HFF-Myc (cell line): Measurements from ENCODE around the gene EP300.

Experiments
- DNase-seq: peaks from one replicate; pipeline ENCODE4 v3.0.0-alpha.2; 2011; ENCODE audit warnings: low read depth; ENCODE audit errors: extremely low read depth
- H3K4me3 ChIP-seq: replicated peaks from 2 replicates; pipeline ENCODE4 v1.5.1; 2011; ENCODE audit warnings: low read depth, mild to moderate bottlenecking, control low read depth, low read length
- CTCF ChIP-seq: IDR thresholded peaks from 2 replicates; pipeline ENCODE4 v1.5.1; 2012; ENCODE audit warnings: mild to moderate bottlenecking, low read depth, low read length, control low read depth; ENCODE audit errors: missing control alignments

Gene EP300

GRCh38 chr22:41204992-41205900, 112.9 kb downstream of the EP300 start, which contains the start of gene L3MBTL2:
Gene L3MBTL2 (plus strand): TSS chr22:41205312. CDS start chr22:41205363, 51 bp downstream.
- peak; percentile 85 for DNase-seq
- H3K4me3 ChIP-seq: peak within 1 kb of the TSS; percentile 86
- TF ChIP-seq CTCF: no peak

- no peak for TF ChIP-seq CTCF
- H3K4me3 ChIP-seq: no peak overlapping the region
Observed at GRCh38 chr22:41206719-41207118, 114.3 kb downstream of the EP300 start.

DNA sequence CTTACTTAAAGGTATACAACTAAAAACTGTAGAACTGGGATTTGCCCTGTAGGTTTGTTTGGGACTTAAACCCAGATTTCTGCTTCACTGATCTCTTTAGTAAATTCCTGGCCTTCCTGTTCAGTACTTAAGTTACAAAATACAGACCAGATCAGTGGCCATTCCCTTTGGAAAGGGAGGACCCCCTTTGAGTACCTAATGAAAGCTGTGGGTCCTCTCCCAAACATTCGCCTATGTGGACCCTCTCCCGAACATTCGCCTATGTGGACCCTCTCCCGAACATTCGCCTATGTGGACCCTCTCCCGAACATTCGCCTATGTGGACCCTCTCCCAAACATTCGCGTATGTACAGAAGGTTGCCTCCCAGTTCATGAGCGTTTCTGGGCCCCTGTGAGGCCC, 123.0 kb downstream of the EP300 start:
- TF ChIP-seq CTCF: no peak
- no peak overlapping the region for H3K4me3 ChIP-seq

More at GRCh38 chr22:41206719-41207118, 114.3 kb downstream of the EP300 start:
- DNase-seq: no peak

GRCh38 chr22:41215926-41216325, 123.5 kb downstream of the EP300 start:
- no peak for TF ChIP-seq CTCF
- H3K4me3 ChIP-seq: no peak overlapping the region
- no peak for DNase-seq

More for the DNA sequence above, 123.0 kb downstream of the EP300 start:
- no peak for DNase-seq

DNA sequence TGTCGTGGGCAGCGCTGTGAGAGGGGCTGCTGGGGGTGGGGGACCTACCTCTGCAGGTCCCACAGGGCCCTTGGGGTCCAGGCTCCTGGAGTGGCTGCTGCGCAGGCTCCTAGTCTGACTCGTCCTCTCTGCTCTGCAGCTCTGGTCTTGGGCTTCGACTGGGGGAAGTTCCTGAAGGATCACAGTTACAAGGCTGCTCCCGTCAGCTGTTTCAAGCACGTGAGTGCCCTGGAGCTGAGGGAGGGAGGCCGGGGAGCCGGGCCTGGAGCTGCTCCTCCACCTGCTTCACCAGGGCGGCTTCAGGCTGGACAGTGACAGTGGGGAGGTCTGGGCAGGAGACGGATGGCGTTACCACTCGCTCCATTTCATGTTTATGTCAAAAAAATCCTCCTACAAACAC, 124.6 kb downstream of the EP300 start:
- no peak overlapping the region for H3K4me3 ChIP-seq
- no peak for DNase-seq
- TF ChIP-seq CTCF: no peak

DNA sequence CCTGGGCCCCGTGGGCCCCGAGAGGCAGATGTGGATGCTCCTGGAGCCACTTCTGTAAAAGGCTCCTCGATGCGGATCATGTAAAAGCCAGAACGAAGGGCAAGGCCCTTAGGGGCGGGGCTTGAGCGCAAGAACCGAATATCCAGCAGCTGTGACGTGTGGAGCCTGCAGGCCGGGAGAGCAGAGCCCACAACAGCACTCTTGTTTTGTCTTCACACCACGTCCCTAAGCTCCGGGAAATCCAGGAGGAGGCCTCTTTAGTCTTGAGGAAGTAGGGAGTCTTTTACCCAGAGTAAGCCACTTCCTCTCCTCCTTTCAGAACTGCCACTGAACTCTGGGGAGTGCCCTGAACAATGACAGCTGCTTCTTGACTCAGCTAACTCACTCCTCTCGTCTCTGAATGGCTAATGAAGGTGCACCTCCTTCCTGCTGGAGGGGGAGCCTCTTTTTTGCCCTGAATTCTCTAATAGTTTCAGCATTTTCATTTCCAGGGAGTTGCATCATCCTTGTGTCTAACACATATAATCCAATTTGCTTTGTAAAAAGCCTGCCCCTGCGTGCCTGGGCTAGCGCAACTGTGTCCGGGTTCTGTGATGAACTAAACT, 125.3 kb downstream of the EP300 start:
- DNase-seq: no peak
- no peak overlapping the region for H3K4me3 ChIP-seq
- no peak for TF ChIP-seq CTCF
